ENCODE results near the gene DGKI.
"Not testable (repeated sequence)": the region's sequence is repeated elsewhere in the genome, so short reads cannot be mapped to it uniquely, and the experiment has no call there.

The DGKI gene

GRCh38 chr7:137717811-137718271, 128.9 kb downstream of the DGKI start:
- no peak for DNase-seq (ENCODE audit: low read depth)
- TF ChIP-seq, protein P1, sequence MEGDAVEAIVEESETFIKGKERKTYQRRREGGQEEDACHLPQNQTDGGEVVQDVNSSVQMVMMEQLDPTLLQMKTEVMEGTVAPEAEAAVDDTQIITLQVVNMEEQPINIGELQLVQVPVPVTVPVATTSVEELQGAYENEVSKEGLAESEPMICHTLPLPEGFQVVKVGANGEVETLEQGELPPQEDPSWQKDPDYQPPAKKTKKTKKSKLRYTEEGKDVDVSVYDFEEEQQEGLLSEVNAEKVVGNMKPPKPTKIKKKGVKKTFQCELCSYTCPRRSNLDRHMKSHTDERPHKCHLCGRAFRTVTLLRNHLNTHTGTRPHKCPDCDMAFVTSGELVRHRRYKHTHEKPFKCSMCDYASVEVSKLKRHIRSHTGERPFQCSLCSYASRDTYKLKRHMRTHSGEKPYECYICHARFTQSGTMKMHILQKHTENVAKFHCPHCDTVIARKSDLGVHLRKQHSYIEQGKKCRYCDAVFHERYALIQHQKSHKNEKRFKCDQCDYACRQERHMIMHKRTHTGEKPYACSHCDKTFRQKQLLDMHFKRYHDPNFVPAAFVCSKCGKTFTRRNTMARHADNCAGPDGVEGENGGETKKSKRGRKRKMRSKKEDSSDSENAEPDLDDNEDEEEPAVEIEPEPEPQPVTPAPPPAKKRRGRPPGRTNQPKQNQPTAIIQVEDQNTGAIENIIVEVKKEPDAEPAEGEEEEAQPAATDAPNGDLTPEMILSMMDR (IDR thresholded peaks at IDR 0.05; ENCODE audit: control insufficient read depth, insufficient read depth, low read depth, low read length, missing control alignments) = no peak

DNA sequence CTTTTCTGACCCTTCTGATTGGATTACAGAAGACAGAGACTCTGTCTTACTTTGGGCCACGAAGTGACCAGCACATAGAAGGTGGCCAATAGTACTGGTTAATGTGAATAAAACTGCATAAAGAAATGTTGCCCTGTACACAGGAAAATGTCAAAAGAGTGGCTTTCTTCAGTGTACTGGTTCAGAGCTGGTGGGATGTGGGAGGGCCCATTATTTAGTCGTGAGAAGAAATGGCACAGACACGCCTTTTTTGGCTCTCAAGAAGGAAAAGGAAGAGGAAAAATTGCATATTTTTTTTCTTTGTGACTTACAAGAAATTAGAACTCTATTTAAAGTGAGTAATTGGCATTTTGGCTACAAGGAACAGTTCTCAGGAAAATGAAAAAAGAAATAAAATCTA, 129.7 kb downstream of the DGKI start:
- DNase-seq (ENCODE audit: low read depth) = no peak
- TF ChIP-seq, protein P1 (IDR thresholded peaks at IDR 0.05; ENCODE audit: control insufficient read depth, insufficient read depth, low read depth, low read length, missing control alignments) = no peak

More at GRCh38 chr7:137717811-137718271, 128.9 kb downstream of the DGKI start:
- no peak overlapping the region for H3K4me3 ChIP-seq (ENCODE audit: control insufficient read depth, low read depth, low read length)

GRCh38 chr7:137716061-137716460, 130.7 kb downstream of the DGKI start:
- TF ChIP-seq, protein P1 (IDR thresholded peaks at IDR 0.05; ENCODE audit: control insufficient read depth, insufficient read depth, low read depth, low read length, missing control alignments) = no peak
- H3K4me3 ChIP-seq (ENCODE audit: control insufficient read depth, low read depth, low read length) = no peak overlapping the region
- no peak for DNase-seq (ENCODE audit: low read depth)

More for the DNA sequence above, 129.7 kb downstream of the DGKI start:
- no peak overlapping the region for H3K4me3 ChIP-seq (ENCODE audit: control insufficient read depth, low read depth, low read length)

DNA sequence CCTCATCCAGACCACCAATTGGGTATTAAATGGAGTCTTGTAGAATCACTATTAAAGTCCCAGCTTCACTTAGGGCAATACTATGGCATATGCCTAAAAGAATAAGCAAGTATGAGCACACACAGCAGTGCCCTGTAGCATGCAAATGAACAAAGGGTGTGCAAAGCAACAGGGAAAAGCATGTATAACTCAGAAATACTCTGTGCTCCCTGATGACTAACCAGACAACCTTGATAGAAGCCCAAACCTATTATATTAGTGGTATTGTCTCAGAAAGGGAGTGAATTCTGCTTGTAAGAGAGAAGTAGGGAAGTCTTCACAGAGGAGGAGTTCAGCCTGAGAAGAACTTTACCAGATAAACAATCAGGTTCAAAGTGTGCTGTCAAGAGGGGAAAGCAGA, 131.2 kb downstream of the DGKI start:
- DNase-seq (ENCODE audit: low read depth) = no peak
- no peak overlapping the region for H3K4me3 ChIP-seq (ENCODE audit: control insufficient read depth, low read depth, low read length)
- TF ChIP-seq, protein P1 (IDR thresholded peaks at IDR 0.05; ENCODE audit: control insufficient read depth, insufficient read depth, low read depth, low read length, missing control alignments) = no peak

DNA sequence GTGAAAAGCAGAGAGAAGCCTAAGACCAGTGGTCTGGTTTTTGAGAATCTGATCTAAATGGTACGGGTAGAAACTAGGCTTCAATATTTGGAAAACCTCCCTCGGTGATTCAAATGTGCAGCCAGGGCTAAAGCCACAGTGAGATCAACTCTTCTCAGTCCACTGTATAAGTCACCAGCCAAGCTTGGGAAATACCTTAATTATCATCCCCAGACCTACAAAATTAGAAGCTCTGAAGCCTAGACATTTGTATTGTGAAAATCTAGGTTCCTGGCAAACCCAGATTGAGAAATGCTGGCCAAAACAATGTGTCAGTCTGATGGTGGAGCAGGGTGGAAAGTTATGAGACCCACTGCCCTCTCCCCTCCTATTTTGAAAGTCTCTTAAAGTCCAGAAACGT, 131.7 kb downstream of the DGKI start:
- no peak for DNase-seq (ENCODE audit: low read depth)
- TF ChIP-seq, protein P1 (IDR thresholded peaks at IDR 0.05; ENCODE audit: control insufficient read depth, insufficient read depth, low read depth, low read length, missing control alignments) = no peak
- no peak overlapping the region for H3K4me3 ChIP-seq (ENCODE audit: control insufficient read depth, low read depth, low read length)

GRCh38 chr7:137706330-137706729, 140.4 kb downstream of the DGKI start:
- DNase-seq (ENCODE audit: low read depth) = not testable (repeated sequence)

GRCh38 chr7:137704723-137705122, 142.1 kb downstream of the DGKI start:
- no peak for DNase-seq (ENCODE audit: low read depth)
- TF ChIP-seq, protein P1 (IDR thresholded peaks at IDR 0.05; ENCODE audit: control insufficient read depth, insufficient read depth, low read depth, low read length, missing control alignments) = no peak
- H3K4me3 ChIP-seq (ENCODE audit: control insufficient read depth, low read depth, low read length) = no peak overlapping the region

More at GRCh38 chr7:137706330-137706729, 140.4 kb downstream of the DGKI start:
- H3K4me3 ChIP-seq (ENCODE audit: control insufficient read depth, low read depth, low read length) = not testable (repeated sequence)

Measured in AG09309 (cell line).